Endothelial cell of umbilical vein (primary cell): Measurements from ENCODE around the gene ARL8B. TPM values are rescaled to one million over a fixed set of nuclear protein-coding genes. Genes with fewer than 3 reads are reported as not detected.

Experiments used
- Bru-seq: library from RNA; stranded (reverse); fragments of 400-500 nt; gene quantifications from one replicate; lab custom pipeline; 2021; lab: Mats Ljungman, UMichigan
- BruChase-seq, 2 experiments: library from RNA; stranded (reverse); fragments of 400-500 nt; gene quantifications; one replicate each; lab custom pipeline; 2021; lab: Mats Ljungman, UMichigan
- BruUV-seq: library from RNA; stranded (reverse); fragments of 400-500 nt; replicated peaks from 2 replicates; lab custom pipeline; 2021; lab: Mats Ljungman, UMichigan
- CTCF ChIA-PET: fragments of 300-600, 350-600 bp; sonication (Branson Sonifier 250); formaldehyde crosslinking; loops from one replicate; lab custom pipeline; 2021; ENCODE audit warnings: antibody characterized with exemption, inconsistent platforms; lab: Charles Lee
- POLR2A ChIA-PET: fragments of 300-600, 350-600 bp; sonication (Branson Sonifier 250); formaldehyde crosslinking; loops from one replicate; lab custom pipeline; 2021; ENCODE audit warnings: antibody characterized with exemption, inconsistent platforms; lab: Charles Lee
- DNase-seq: peaks from one replicate; pipeline ENCODE4 v3.0.0-alpha.2; 2011; ENCODE audit warnings: low read depth, low spot score
- FAIRE-seq: peaks from 2 replicates; lab custom pipeline; 2011; peaks lifted over from hg19 to GRCh38; lab: Jason Lieb, UNC
- H2AFZ ChIP-seq: 2 replicates; pipeline ENCODE4 v1.6.0; 2012; ENCODE audit warnings: low read depth, low read length, control low read depth, inconsistent platforms
- H3K27ac ChIP-seq: 2 replicates; pipeline ENCODE4 v1.5.1; 2011; ENCODE audit warnings: low read depth, mild to moderate bottlenecking, control low read depth, low read length, moderate library complexity; ENCODE audit not compliant: insufficient read depth
- H3K27me3 ChIP-seq, 2 experiments: 2 replicates each; pipeline versions ENCODE4 v1.6.0 to v1.6.1; 2011; ENCODE audit warnings: low read length in 2 of 2, mixed read lengths in 1 of 2; ENCODE audit not compliant: control insufficient read depth in 2 of 2, insufficient read depth in 2 of 2
- H3K36me3 ChIP-seq, 2 experiments: 2 replicates in 1 of 2; 3 replicates in 1 of 2; pipeline ENCODE4 v1.5.1; 2011; ENCODE audit warnings: low read length in 2 of 2, mild to moderate bottlenecking in 1 of 2, moderate library complexity in 1 of 2; ENCODE audit not compliant: control insufficient read depth in 2 of 2, insufficient read depth in 2 of 2; ENCODE audit errors: extremely low read depth in 1 of 2
- H3K4me1 ChIP-seq: 3 replicates; pipeline ENCODE4 v1.5.1; 2011; ENCODE audit warnings: mild to moderate bottlenecking, low read length; ENCODE audit not compliant: control insufficient read depth, insufficient read depth; ENCODE audit errors: extremely low read depth
- H3K4me2 ChIP-seq: 2 replicates; pipeline ENCODE4 v1.6.1; 2011; ENCODE audit warnings: low read length, control low read depth, mixed read lengths; ENCODE audit not compliant: insufficient read depth
- H3K4me3 ChIP-seq, 3 experiments: fragments of 200-600 bp in 1 of 3; sonication (generic), shearing (Covaris generic) in 1 of 3; replicated peaks in 1 of 3; 2 replicates each; pipeline ENCODE4 v1.5.1; 2011 to 2016; ENCODE audit warnings: control low read depth in 3 of 3, low read length in 3 of 3, mild to moderate bottlenecking in 2 of 3, inconsistent platforms in 1 of 3, low read depth in 1 of 3, moderate library complexity in 1 of 3; ENCODE audit not compliant: insufficient read depth in 1 of 3
- H3K79me2 ChIP-seq: 2 replicates; pipeline ENCODE4 v1.6.0; 2012; ENCODE audit warnings: low read length, inconsistent platforms; ENCODE audit not compliant: control insufficient read depth, insufficient read depth
- H3K9ac ChIP-seq: replicated peaks from 2 replicates; pipeline ENCODE3; 2011; ENCODE audit warnings: low read length, control low read depth; ENCODE audit not compliant: insufficient read depth; ENCODE audit errors: extremely low read depth
- H3K9me1 ChIP-seq: replicated peaks from 3 replicates; pipeline ENCODE4 v1.6.0; 2011; ENCODE audit warnings: mild to moderate bottlenecking, low read length; ENCODE audit not compliant: control insufficient read depth, insufficient read depth; ENCODE audit errors: extremely low read depth
- H3K9me3 ChIP-seq: replicated peaks from 2 replicates; pipeline ENCODE4 v1.5.1; 2012; ENCODE audit warnings: low read length, inconsistent platforms; ENCODE audit not compliant: control insufficient read depth, insufficient read depth
- H4K20me1 ChIP-seq: replicated peaks from 2 replicates; pipeline ENCODE3; 2011; ENCODE audit warnings: mild to moderate bottlenecking, low read length; ENCODE audit not compliant: control insufficient read depth, insufficient read depth; ENCODE audit errors: extremely low read depth
- EZH2 ChIP-seq: IDR thresholded peaks from 2 replicates; pipeline ENCODE4 v1.6.1; 2012; ENCODE audit warnings: borderline replicate concordance, low read depth, mild to moderate bottlenecking, moderate library complexity, low read length, inconsistent platforms; ENCODE audit not compliant: severe bottlenecking
- FOS ChIP-seq: IDR thresholded peaks from 2 replicates; pipeline ENCODE4 v1.6.1; 2011; ENCODE audit warnings: mild to moderate bottlenecking, low read length, moderate library complexity, borderline replicate concordance; ENCODE audit not compliant: insufficient read depth
- GATA2 ChIP-seq: IDR thresholded peaks from 2 replicates; pipeline ENCODE4 v1.7.0; 2011; ENCODE audit warnings: low read depth, mild to moderate bottlenecking, moderate library complexity, mixed read lengths, low read length; ENCODE audit not compliant: insufficient read length, insufficient read depth
- JUN ChIP-seq: IDR thresholded peaks from 2 replicates; pipeline ENCODE4 v1.6.1; 2011; ENCODE audit warnings: borderline replicate concordance, low read depth; ENCODE audit not compliant: insufficient read length, insufficient read depth
- MYC ChIP-seq: IDR thresholded peaks from one replicate; pipeline ENCODE4 v1.6.1; 2011; ENCODE audit warnings: mild to moderate bottlenecking, low read depth, low read length
- POLR2A ChIP-seq: IDR thresholded peaks from 2 replicates; pipeline ENCODE4 v1.6.1; 2012; ENCODE audit warnings: low read depth, mild to moderate bottlenecking, control low read depth, low read length
- POLR2AphosphoS5 ChIP-seq: IDR thresholded peaks from 2 replicates; pipeline ENCODE4 v1.6.1; 2012; ENCODE audit warnings: low read depth, mild to moderate bottlenecking, control low read depth, low read length, moderate library complexity; ENCODE audit not compliant: insufficient read depth
- dilution Hi-C: fragments of 300-500 bp; cut with MboI; formaldehyde crosslinking; loops from one replicate; pipeline ENCODE4 v1.15.0; 2019; ENCODE audit warnings: low sequenced_read_pairs; ENCODE audit not compliant: extremely low pct_ligation_motif_present
- intact Hi-C: fragments of 100-400 bp; cut with micrococcal nuclease; formaldehyde crosslinking; loops from one replicate; pipeline ENCODE4 v1.10.0; 2022
- long read RNA-seq: library from polyadenylated mRNA; stranded (forward); transcript quantifications from one replicate; pipeline ENCODE4 v2.0.0, GENCODE V29; 2021
- polyA minus RNA-seq, 3 experiments: library from RNA; depleted of rRNA, polyadenylated mRNA; stranded (reverse); fragments of >200 nt; gene quantifications; 1 replicate in 1 of 3; 2 replicates in 2 of 3; pipeline ENCODE4 v1.2.3, GENCODE V29; 2011
- polyA plus RNA-seq, 4 experiments: library from polyadenylated mRNA; depleted of rRNA in 3 of 4; stranded (reverse) in 3 of 4; unstranded in 1 of 4; fragments of >200 nt; gene quantifications; 2 replicates each; pipeline versions ENCODE4 v1.2.1 to v1.2.3, GENCODE V29; 2011 to 2012; ENCODE audit warnings: missing spikeins in 1 of 4
- total RNA-seq: library from RNA; stranded (reverse); gene quantifications from 2 replicates; pipeline ENCODE4 v1.2.3, GENCODE V29; 2021
- TF ChIP-seq, protein P1 (sequence below): IDR thresholded peaks from 2 replicates; pipeline ENCODE4 v1.6.1; 2011; ENCODE audit not compliant: insufficient read depth, insufficient read length
- TF ChIP-seq, protein P2 (sequence below), 2 donors: IDR thresholded peaks; 1 replicate in 1 of 2; 2 replicates in 1 of 2; pipeline ENCODE4 v1.5.1; 2011; ENCODE audit warnings: low read length in 2 of 2, mild to moderate bottlenecking in 2 of 2, moderate library complexity in 2 of 2, control low read depth in 1 of 2, inconsistent platforms in 1 of 2, low read depth in 1 of 2; ENCODE audit not compliant: insufficient read depth in 1 of 2; ENCODE audit errors: extremely low read depth in 1 of 2

The ARL8B gene
- total RNA-seq: 58.0 and 58.2 TPM in 2 replicates
- polyA plus RNA-seq: 23.2 and 32.1 TPM in 2 replicates
- polyA plus RNA-seq (2011; cell fraction: cytosol; rRNA removed): 33.1 and 35.2 TPM in 2 replicates
- polyA plus RNA-seq (2011; cell fraction: nucleus; rRNA removed): 33.7 and 37.0 TPM in 2 replicates
- 42.1 and 59.3 TPM in 2 replicates for polyA plus RNA-seq (2012)
- polyA minus RNA-seq: 17.4 and 24.3 TPM in 2 replicates
- polyA minus RNA-seq (2011; cell fraction: cytosol; rRNA and poly(A)+ RNA removed): 11.4 TPM
- 26.9 and 39.3 TPM in 2 replicates for polyA minus RNA-seq (2011; cell fraction: nucleus; rRNA and poly(A)+ RNA removed)
- percentile 95 among the genes with signal in this experiment for Bru-seq, nascent RNA
- percentile 94 among the genes with signal in this experiment for BruChase-seq, experiment 1, labeled RNA remaining after a 6-hour chase
- percentile 94 among the genes with signal in this experiment for BruChase-seq, experiment 2, labeled RNA remaining after a 2-hour chase
- long read RNA-seq, transcript ARL8B-201 (7 exons, 3,005 nt): major isoform, 127 of 139 reads
- long read RNA-seq, partial matches to known transcripts: 1 of 139 reads
- long read RNA-seq, other reads (novel, unspliced or antisense): 11 of 139 reads

GRCh38 chr3:5122030-5122740, at the start of gene ARL8B:
Gene ARL8B, plus strand, starts transcription at chr3:5122292. Its CDS starts 174 bp downstream, at chr3:5122466.
- DNase-seq: peak; percentile 87
- Histone ChIP-seq H3K4me2 (peak within 1 kb of the TSS; percentile 95), H3K4me3 (peak within 1 kb of the TSS; percentile 61 to 95 (median 79)), H3K9me1 (no peaks in the 10 kb centered on the region), H2AFZ (peak within 1 kb of the TSS; percentile 67), H3K27ac (peak within 1 kb of the TSS; percentile 75), H3K36me3 (no peaks in the 10 kb centered on the region), H4K20me1 (peaks cover 4% of the 10 kb centered on the region), H3K9ac (peak within 1 kb of the TSS; percentile 92), H3K27me3 (no peaks in the 10 kb centered on the region), H3K4me1 (peaks cover 10% of the 10 kb centered on the region), H3K9me3 (no peaks in the 10 kb centered on the region), H3K79me2 (peaks cover 50% of the 10 kb centered on the region)
- peak; percentile 44 for FAIRE-seq
- peak; percentile 11 for TF ChIP-seq MYC
- TF ChIP-seq GATA2: no peak
- TF ChIP-seq, protein P1, sequence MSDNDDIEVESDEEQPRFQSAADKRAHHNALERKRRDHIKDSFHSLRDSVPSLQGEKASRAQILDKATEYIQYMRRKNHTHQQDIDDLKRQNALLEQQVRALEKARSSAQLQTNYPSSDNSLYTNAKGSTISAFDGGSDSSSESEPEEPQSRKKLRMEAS: no peak
- no peak for TF ChIP-seq JUN
- peak; percentile 95 for TF ChIP-seq POLR2AphosphoS5
- TF ChIP-seq FOS: no peak
- no peak for TF ChIP-seq EZH2
- TF ChIP-seq POLR2A: peak; percentile 80
- TF ChIP-seq, protein P2, sequence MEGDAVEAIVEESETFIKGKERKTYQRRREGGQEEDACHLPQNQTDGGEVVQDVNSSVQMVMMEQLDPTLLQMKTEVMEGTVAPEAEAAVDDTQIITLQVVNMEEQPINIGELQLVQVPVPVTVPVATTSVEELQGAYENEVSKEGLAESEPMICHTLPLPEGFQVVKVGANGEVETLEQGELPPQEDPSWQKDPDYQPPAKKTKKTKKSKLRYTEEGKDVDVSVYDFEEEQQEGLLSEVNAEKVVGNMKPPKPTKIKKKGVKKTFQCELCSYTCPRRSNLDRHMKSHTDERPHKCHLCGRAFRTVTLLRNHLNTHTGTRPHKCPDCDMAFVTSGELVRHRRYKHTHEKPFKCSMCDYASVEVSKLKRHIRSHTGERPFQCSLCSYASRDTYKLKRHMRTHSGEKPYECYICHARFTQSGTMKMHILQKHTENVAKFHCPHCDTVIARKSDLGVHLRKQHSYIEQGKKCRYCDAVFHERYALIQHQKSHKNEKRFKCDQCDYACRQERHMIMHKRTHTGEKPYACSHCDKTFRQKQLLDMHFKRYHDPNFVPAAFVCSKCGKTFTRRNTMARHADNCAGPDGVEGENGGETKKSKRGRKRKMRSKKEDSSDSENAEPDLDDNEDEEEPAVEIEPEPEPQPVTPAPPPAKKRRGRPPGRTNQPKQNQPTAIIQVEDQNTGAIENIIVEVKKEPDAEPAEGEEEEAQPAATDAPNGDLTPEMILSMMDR (IDR thresholded peaks at IDR 0.05; ENCODE audit: extremely low read depth in 1 of 2, insufficient read depth in 1 of 2, low read depth in 1 of 2, low read length in 2 of 2): peak; percentile 93 to 99
- CTCF ChIA-PET: interaction anchor here (1.0 to 1.9 kb wide), 9 partner anchors 14 to 411 kb away, joined by 3 to 9 read pairs (median 5); no protein-coding TSS in a partner anchor
- BruUV-seq: TSS peak; percentile 55
- intact Hi-C loops: loop anchor here (1.0 to 5.0 kb wide), 6 partner anchors 65 to 466 kb away; partner anchors contain the start of genes BHLHE40 and EDEM1
- POLR2A ChIA-PET: no interaction called here
- dilution Hi-C loops: no loop called here
